HL-60 (cell line): ENCODE results near the gene RAMACL.

Source experiments
- CTCF ChIP-seq: IDR thresholded peaks from one replicate; pipeline ENCODE4 v1.5.1; 2011; ENCODE audit warnings: low read length, control low read depth, inconsistent platforms; ENCODE audit not compliant: insufficient read depth
- POLR2AphosphoS5 ChIP-seq: IDR thresholded peaks from 2 replicates; pipeline ENCODE4 v1.6.1; 2012; ENCODE audit warnings: low read depth

DNA sequence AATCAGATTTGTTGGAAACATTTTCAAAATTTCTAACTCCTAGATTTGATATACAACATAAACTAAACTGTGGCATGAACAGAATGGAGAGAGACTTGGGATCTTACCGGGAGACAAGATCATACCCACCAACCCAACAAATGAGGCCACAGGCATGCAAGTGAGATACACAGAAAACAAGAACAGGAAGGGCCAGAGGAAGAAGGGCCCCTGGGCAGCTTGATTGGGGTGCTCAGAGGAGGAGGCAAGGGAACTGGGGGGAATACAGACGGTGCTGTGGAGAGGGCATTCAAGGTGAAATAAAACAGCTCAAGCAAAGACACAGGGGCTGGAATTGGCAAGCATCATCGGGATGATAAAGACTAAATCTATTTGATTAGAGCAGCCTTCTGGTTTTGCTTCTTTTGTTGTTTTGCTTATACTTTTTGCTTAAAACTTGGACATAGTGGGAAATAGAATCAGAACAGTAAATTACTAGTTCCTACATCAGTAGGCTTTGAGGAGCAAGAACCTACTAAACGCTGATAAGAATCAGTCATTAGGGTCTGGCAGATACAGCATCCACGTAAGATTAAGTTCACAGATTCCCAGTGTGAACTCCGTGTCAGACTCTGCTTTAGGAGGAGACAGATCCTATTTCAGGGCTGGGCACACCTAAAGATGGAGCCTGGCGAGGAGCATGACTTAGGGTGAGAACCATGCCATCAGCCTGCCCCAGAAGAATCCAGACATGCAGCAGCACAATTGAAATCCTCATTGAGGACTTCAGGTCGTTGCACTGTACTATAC is 3.5 kb upstream of the RAMACL start:
- TF ChIP-seq CTCF (no peak), POLR2AphosphoS5 (no peak)
